ENCODE data around the gene CLSTN2. TPM values are rescaled to one million over a fixed set of nuclear protein-coding genes. Genes with fewer than 3 reads are reported as not detected.

CLSTN2 gene
- total and polyA plus RNA-seq, 2 of the 8 experiments (the other 6 are each of a cell fraction or from before 2014, with no cell fraction given): 0.39 to 0.52 TPM

- Histone ChIP-seq H3K14ac (ENCODE audit: insufficient read length) (no peak overlapping the region), H3K4me3 (ENCODE audit: extremely low read depth in 1 of 4, insufficient read depth in 2 of 4, low read depth in 3 of 4, low read length in 4 of 4) (no peak overlapping the region), H2BK12ac (ENCODE audit: low read depth, low read length) (no peak overlapping the region), H3K23me2 (ENCODE audit: low read depth, low read length) (no peaks in the 10 kb centered on the region), H2BK120ac (replicated peaks; ENCODE audit: low read depth, low read length) (no peak overlapping the region), H3K4me2 (ENCODE audit: insufficient read depth in 1 of 2, low read depth in 2 of 2, low read length in 2 of 2) (no peak overlapping the region), H3K23ac (ENCODE audit: insufficient read length) (no peak overlapping the region), H4K8ac (ENCODE audit: extremely low read depth, insufficient read depth, low read length) (no peak overlapping the region), H3K56ac (replicated peaks; ENCODE audit: insufficient read length, low read depth, low read length) (no peak overlapping the region), H3K18ac (ENCODE audit: extremely low read depth, low read length) (no peak overlapping the region), H3K79me1 (ENCODE audit: low read depth, low read length) (no peaks in the 10 kb centered on the region), H2BK5ac (ENCODE audit: low read depth, low read length) (no peak overlapping the region), H3K9me3 (ENCODE audit: insufficient read depth in 2 of 2, low read depth in 1 of 2, low read length in 1 of 2) (no peaks in the 10 kb centered on the region), H3K9ac (replicated peaks in 1 of 4; ENCODE audit: extremely low read depth in 1 of 4, low read depth in 3 of 4, low read length in 3 of 4) (no peak overlapping the region), H3K27me3 (replicated peaks in 1 of 4; ENCODE audit: control insufficient read depth in 3 of 4, extremely low read depth in 1 of 4, insufficient read depth in 3 of 4, low read length in 3 of 4) (no peaks in the 10 kb centered on the region), H3K4me1 (replicated peaks in 1 of 4; ENCODE audit: control insufficient read depth in 3 of 4, insufficient read depth in 4 of 4, low read length in 3 of 4) (peaks cover 0 to 2% (median 0%) of the 10 kb centered on the region in 4 experiments; a peak in 2 of 7 replicates), H4K20me1 (replicated peaks in 1 of 2; ENCODE audit: control insufficient read depth in 1 of 2, insufficient read depth in 2 of 2, low read length in 2 of 2) (no peaks in the 10 kb centered on the region), H3K79me2 (ENCODE audit: control insufficient read depth in 1 of 2, insufficient read depth in 2 of 2, low read length in 2 of 2) (no peaks in the 10 kb centered on the region), H2AK5ac (ENCODE audit: low read depth, low read length) (no peak overlapping the region), H4K5ac (ENCODE audit: insufficient read length, low read depth, low read length) (no peak overlapping the region), H4K91ac (replicated peaks; ENCODE audit: insufficient read length, low read length) (no peak overlapping the region), H2AFZ (ENCODE audit: low read length) (no peak overlapping the region), H3K36me3 (ENCODE audit: control insufficient read depth in 2 of 4, insufficient read depth in 4 of 4, low read length in 3 of 4) (no peaks in the 10 kb centered on the region), H2BK20ac (ENCODE audit: low read length) (no peak overlapping the region), H2BK15ac (ENCODE audit: low read length) (no peak overlapping the region), H3K27ac (ENCODE audit: low read depth, low read length) (no peak overlapping the region), H3K4ac (replicated peaks; ENCODE audit: insufficient read length, low read depth, low read length) (no peak overlapping the region)
- FAIRE-seq (no peak), DNase-seq (ENCODE audit: low read depth in 1 of 2, low spot score in 2 of 2) (no peak)
- 56% methylated on average over 3 of the region's 3 CpGs; no CpG with 5 or more reads in 1 of the 2 experiments for WGBS, 2 experiments (ENCODE audit: extremely low coverage in 1 of 2, insufficient coverage in 1 of 2, insufficient read length in 1 of 2, insufficient replicate concordance in 2 of 2, low coverage in 1 of 2, low lambda C conversion rate in 2 of 2, missing lambda C conversion rate in 1 of 2)
- TF ChIP-seq RFX5 (IDR thresholded peaks at IDR 0.05; ENCODE audit: borderline replicate concordance, low read depth, low read length) (no peak), NANOG (IDR thresholded peaks at IDR 0.05; ENCODE audit: insufficient read depth, low read depth, low read length, poor library complexity, severe bottlenecking) (no peak), CHD1 (IDR thresholded peaks at IDR 0.05; ENCODE audit: low read depth, low read length) (no peak), SP1 (IDR thresholded peaks at IDR 0.05; ENCODE audit: low read depth, low read length) (no peak), KDM1A (IDR thresholded peaks at IDR 0.05; ENCODE audit: borderline replicate concordance, low read length) (no peak), CEBPB (IDR thresholded peaks at IDR 0.05; ENCODE audit: low read depth, low read length) (no peak), CTCF (IDR thresholded peaks at IDR 0.05; ENCODE audit: control extremely low read depth in 1 of 3, insufficient read depth in 1 of 3, low read depth in 1 of 3, low read length in 3 of 3) (no peak), GABPA (IDR thresholded peaks at IDR 0.05; ENCODE audit: borderline replicate concordance, insufficient read depth, low read length) (no peak), CTBP2 (IDR thresholded peaks at IDR 0.05; ENCODE audit: borderline replicate concordance, insufficient read depth, insufficient read length, low read length) (no peak)
- POLR2A ChIA-PET (ENCODE audit: partially characterized antibody): no interaction called here
- CTCF ChIA-PET (ENCODE audit: partially characterized antibody): interaction anchor here (1.3 to 1.7 kb wide), 2 partner anchors 28 to 191 kb away, joined by 3 to 5 read pairs; no protein-coding TSS in a partner anchor
Observed at GRCh38 chr3:139909811-139910210, 25.2 kb upstream of the CLSTN2 start.

Data from H1 (cell line).